ENCODE measurements around the gene TLCD3A. TPM values are rescaled to one million over a fixed set of nuclear protein-coding genes. Genes with fewer than 3 reads are reported as not detected.

Gene TLCD3A
- total and polyA plus RNA-seq, 10 of the 15 experiments (the other 5 are each of a cell fraction or from before 2014, with no cell fraction given): 2.9 to 29.7 (median 17.8) TPM

GRCh38 chr17:731644-732066 lies 741 bp upstream of the TLCD3A start:
- no peaks in the 10 kb centered on the region for H3K27me3 ChIP-seq (replicated peaks in 1 of 2; ENCODE audit: control insufficient read depth in 2 of 2, insufficient read depth in 2 of 2, low read length in 1 of 2)
- FAIRE-seq: no peak
- peak overlapping the region; percentile 72 for H3K4me3 ChIP-seq
- TF ChIP-seq PAX8 (IDR thresholded peaks at IDR 0.05) (no peak), MYB (IDR thresholded peaks at IDR 0.05; ENCODE audit: borderline replicate concordance, low read depth, low read length) (no peak), ATF7 (IDR thresholded peaks at IDR 0.05; ENCODE audit: low read depth) (no peak), POLR2AphosphoS5 (IDR thresholded peaks at IDR 0.05; ENCODE audit: low read length) (no peak), BMI1 (IDR thresholded peaks at IDR 0.05; ENCODE audit: borderline replicate concordance) (no peak), NBN (IDR thresholded peaks at IDR 0.05) (0 out of 2 replicates have a peak, but pooled peaks have one; percentile 33), NR2C2 (IDR thresholded peaks at IDR 0.05; ENCODE audit: borderline replicate concordance, control insufficient read depth, insufficient read length, low read depth) (no peak), NR2F1 (conservative IDR thresholded peaks at IDR 0.05) (no peak), ZNF24 (IDR thresholded peaks at IDR 0.05) (no peak), MLLT1 (IDR thresholded peaks at IDR 0.05) (0 out of 2 replicates have a peak, but pooled peaks have one; percentile 38), GATAD2B (conservative IDR thresholded peaks at IDR 0.05; ENCODE audit: low read depth) (peak; percentile 28), EED (IDR thresholded peaks at IDR 0.05; ENCODE audit: low read depth) (peak; percentile 44; the same call in 1 of the 2 replicates), IKZF2 (IDR thresholded peaks at IDR 0.05) (0 out of 4 replicates have a peak, but pooled peaks of 1 of the 2 experiments have one; percentile 16), NKRF (conservative IDR thresholded peaks at IDR 0.05) (peak; percentile 37; the same call in 1 of the 2 replicates), BHLHE40 (IDR thresholded peaks at IDR 0.05; ENCODE audit: borderline replicate concordance in 1 of 2, low read depth in 2 of 2, low read length in 1 of 2) (no peak), MEF2B (IDR thresholded peaks at IDR 0.05; ENCODE audit: partially characterized antibody, poor library complexity, severe bottlenecking) (no peak)
- TF ChIP-seq, protein P1, sequence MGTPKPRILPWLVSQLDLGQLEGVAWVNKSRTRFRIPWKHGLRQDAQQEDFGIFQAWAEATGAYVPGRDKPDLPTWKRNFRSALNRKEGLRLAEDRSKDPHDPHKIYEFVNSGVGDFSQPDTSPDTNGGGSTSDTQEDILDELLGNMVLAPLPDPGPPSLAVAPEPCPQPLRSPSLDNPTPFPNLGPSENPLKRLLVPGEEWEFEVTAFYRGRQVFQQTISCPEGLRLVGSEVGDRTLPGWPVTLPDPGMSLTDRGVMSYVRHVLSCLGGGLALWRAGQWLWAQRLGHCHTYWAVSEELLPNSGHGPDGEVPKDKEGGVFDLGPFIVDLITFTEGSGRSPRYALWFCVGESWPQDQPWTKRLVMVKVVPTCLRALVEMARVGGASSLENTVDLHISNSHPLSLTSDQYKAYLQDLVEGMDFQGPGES (IDR thresholded peaks at IDR 0.05): no peak
- POLR2A ChIA-PET: interaction anchor here (1.3 kb wide), 1 partner anchor 21 kb away, joined by 9 read pairs; the partner anchor contains the start of gene GEMIN4
- SMC1A ChIA-PET (ENCODE audit: uncharacterized antibody, unreplicated experiment): interaction anchor here (1.1 to 1.2 kb wide), 4 partner anchors 10 to 249 kb away, joined by 3 to 6 read pairs (median 4); no protein-coding TSS in a partner anchor
- ATAC-seq: peak; percentile 42
- peak overlapping the region; percentile 37 for H3K27ac ChIP-seq (ENCODE audit: control insufficient read depth, insufficient read depth)
- RAD21 ChIA-PET (ENCODE audit: unreplicated experiment): no interaction called here
- no peaks in the 10 kb centered on the region for H4K20me1 ChIP-seq (ENCODE audit: control insufficient read depth, insufficient read depth)
- no peak for DNase-seq (ENCODE audit: low read depth, low spot score)
- H3K4me1 ChIP-seq (ENCODE audit: control insufficient read depth, insufficient read depth, low read length): peaks cover 7% of the 10 kb centered on the region
- H2AFZ ChIP-seq (ENCODE audit: control insufficient read depth, low read depth, low read length): peak overlapping the region; percentile 79
- peaks cover 0 to 3% of the 10 kb centered on the region in 2 experiments; a peak in 1 of 4 replicates for H3K36me3 ChIP-seq (ENCODE audit: control insufficient read depth in 2 of 2, insufficient read depth in 2 of 2, low read length in 1 of 2)
- 4% methylated on average over 26 of the region's 26 CpGs for WGBS (ENCODE audit: insufficient coverage, insufficient replicate concordance, low lambda C conversion rate, missing lambda C conversion rate)
- CTCF ChIA-PET: interaction anchor here (0.9 to 1.5 kb wide), 4 partner anchors 15 to 319 kb away, joined by 3 to 5 read pairs (median 4); no protein-coding TSS in a partner anchor
- H3K9ac ChIP-seq (ENCODE audit: control insufficient read depth, insufficient read depth, low read length): peak overlapping the region; percentile 58
- BruUV-seq (replicated peaks): no TSS peak
- peaks cover 14% of the 10 kb centered on the region for H3K79me2 ChIP-seq (ENCODE audit: control insufficient read depth, insufficient read depth, low read length)
- peak overlapping the region; percentile 75 for H3K4me2 ChIP-seq (ENCODE audit: control insufficient read depth, insufficient read depth)
- no peaks in the 10 kb centered on the region for H3K9me3 ChIP-seq (replicated peaks; ENCODE audit: control insufficient read depth, insufficient read depth, low read length)
- in situ Hi-C loops (cut with MboI): no loop called here
- intact Hi-C loops (cut with micrococcal nuclease; ENCODE audit: unreplicated experiment): loop anchor here (5.0 kb wide), 1 partner anchor 51 kb away; the partner anchor contains the start of genes GLOD4 and MRM3
